Effector CD8-positive, alpha-beta T cell (primary cell): ENCODE measurements around the gene DNASE1L3.

Experiments used
- DNase-seq: peaks from one replicate; lab custom pipeline; 2025; lab: John Stamatoyannopoulos, UW

Gene DNASE1L3

DNA sequence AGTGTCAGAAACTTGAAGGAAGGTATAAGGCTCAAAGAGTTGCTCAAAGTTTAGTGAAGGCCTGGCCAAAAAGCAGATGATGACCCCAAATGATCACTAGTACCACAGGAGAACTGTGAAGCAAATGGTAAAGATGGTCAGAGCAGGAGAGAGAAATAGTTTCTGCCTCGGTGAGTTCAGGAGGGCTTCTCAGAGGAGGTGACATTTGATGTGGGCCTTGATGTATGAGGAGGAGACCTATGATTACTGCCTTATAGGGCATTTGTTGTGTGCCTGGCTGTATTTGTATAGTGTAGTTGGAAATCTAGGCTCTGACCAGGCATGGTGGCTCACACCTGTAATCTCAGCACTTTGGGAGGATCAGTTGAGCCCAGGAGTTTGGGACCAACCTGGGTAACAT is 50.4 kb downstream of the DNASE1L3 start:
- DNase-seq, result no peak

DNA sequence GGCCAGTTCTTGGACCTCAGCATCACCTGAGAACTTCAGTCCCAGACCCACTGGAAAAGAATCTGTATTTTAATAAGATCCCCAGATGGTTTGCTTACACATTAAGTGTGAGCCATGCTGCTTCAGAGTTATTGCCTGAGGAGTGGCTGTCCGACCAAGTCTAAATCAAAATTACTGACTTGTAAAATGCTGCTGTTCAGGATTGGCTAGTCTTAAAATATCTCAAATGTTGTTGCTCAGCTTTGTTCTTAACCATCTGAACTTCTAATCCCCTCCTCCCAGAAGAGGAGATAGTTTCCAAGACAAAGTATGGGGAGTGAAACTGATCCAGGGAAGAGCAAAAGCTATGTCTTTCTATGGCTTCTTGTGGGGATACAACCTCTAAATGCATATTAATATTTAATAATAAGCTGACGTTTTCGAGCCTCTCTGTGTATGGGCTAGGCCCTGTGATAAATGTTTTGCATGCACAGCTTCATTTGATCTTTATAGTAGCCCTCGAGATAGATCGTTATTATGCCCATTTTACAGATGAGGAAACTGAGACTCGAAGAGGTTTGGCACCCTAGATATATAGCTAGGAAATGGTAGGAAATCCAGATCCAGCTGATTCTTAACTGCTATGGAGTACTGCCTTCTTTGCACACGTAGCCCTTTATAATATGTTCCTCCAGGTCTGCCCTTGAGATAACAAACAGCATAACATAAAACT is 52.2 kb downstream of the DNASE1L3 start:
- DNase-seq, result no peak

DNA sequence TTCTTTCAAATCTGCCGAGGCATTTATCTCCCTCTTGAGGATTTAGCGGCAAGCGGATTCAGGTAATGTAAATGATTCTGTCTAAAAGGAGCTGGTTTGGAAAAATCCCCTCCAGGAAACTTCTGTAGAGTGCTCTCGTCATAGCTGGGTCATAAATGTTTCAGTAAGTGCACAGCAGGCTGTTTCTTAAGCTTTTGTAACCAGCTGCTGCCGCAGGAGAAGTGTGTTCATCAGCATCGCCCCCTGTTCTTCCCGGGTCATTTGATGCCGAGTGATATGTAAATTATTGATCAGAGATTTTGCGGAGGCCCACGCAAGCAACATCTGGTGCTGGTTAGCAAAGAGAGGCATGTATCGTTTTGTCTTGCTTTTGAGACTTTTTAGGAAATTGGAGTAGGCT is 53.1 kb downstream of the DNASE1L3 start:
- no peak for DNase-seq

DNA sequence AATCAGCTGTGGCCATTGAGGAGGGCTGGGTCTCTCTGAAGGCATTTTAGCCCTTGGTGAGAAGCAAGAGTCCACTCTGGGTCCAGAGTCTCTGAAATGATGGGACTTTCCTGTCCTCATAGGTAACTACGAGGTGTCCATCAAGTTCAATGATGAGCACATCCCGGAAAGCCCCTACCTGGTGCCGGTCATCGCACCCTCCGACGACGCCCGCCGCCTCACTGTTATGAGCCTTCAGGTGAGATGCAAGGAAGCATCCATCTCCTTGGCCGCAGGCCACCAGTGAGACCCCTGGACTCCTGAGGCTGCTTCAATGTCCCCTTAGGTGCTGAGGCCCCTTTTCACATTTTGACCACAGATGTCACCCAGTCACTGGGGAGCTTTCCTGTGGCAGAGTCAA is 54.9 kb downstream of the DNASE1L3 start:
- no peak for DNase-seq

DNA sequence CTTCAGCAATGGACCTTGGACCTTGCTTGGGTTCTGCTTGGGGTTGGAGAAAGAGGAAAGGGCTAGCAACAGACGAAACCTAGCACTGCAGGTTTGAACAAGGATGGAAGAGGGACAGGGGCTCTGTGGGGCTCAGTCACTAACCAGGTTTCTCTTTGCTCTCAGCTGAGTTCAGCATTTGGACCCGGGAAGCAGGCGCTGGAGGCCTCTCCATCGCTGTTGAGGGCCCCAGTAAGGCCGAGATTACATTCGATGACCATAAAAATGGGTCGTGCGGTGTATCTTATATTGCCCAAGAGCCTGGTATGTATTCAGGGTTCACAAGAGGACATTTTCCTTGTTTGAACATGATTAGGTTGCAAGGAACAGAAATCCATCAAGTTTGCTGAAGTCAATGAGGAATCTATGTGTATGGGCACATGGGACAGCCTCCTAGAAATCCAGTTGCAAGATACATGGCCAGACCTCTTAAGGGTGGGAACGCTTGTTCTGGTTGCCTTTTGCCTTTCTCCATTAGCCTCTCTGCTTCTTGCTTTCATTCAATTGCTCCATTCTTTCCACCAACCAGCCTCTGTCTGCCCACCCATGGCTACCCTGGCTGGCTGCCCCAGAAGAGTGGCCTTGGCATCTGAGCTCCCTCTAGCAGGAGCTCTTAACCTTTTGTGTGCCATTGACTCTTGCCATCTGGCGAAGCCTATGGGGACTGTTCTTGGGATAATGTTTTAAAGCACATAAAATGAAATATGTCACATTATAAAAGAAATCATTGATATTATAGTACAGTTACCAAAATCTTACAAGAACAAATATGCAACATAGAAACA is 55.9 kb downstream of the DNASE1L3 start:
- DNase-seq, result no peak

DNA sequence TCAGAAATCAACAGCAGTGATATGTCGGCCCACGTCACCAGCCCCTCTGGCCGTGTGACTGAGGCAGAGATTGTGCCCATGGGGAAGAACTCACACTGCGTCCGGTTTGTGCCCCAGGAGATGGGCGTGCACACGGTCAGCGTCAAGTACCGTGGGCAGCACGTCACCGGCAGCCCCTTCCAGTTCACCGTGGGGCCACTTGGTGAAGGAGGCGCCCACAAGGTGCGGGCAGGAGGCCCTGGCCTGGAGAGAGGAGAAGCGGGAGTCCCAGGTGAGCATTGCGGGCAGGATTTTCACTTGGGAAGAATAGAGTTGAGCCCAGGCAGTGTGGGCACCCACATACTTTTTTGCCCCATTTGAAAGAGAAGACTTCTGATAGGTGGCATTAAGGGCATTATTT is 57.4 kb downstream of the DNASE1L3 start:
- DNase-seq, result no peak

DNA sequence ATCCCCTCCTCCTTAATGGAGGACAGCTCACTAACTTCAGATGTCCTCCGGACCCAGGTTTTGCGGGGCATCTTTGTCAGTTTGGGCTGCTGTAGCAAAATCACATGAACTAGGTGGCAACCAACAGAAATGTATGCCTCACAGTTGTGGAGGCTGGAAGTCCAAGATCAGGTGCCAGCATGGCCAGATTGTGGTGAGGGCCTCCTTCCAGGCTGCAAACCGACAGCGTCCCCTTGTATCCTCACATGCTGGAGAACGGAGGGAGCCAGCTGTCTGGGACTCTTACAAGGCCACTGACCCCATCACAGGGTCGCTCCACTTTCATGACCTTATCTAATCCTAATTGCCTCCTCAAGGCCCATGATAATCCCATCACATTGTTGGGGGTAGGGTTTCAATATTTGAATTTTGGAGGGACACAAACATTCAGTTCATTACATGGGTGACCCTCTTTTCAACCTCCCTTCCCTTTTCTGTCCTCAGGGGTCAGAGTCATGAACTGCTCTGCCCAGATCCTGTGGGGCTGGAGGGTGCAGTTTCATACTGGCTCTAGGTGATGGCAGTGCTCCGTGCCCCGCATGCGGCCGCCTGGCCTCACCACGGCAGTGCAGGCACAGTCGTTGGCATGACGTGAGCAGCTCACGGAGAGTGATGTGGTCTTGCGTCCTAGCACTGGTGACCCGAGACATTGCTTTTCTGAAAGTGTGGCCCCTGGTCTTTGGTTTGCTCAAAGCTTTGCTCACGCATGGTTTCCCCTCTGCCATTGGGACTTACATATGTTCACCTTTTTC is 58.4 kb downstream of the DNASE1L3 start:
- DNase-seq, result no peak

DNA sequence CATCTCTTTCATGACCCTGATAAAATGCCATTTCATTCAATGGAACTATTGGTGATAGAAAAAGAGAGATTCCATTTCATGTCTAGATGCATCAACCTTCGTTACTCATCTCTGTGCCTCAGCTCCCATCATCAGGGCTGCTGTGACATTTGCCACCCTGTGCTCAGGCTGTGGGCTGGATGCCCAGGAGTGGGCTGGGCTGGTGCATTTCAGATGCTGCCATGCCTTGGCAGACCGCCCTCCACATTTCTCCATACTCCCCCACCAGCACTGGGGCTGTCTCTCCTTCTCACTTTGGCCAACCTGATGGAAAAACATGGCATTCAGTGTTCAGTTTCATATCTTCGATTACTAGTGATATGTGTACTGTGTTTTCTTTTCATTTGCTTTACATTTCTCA is 59.1 kb downstream of the DNASE1L3 start:
- DNase-seq, result no peak

DNA sequence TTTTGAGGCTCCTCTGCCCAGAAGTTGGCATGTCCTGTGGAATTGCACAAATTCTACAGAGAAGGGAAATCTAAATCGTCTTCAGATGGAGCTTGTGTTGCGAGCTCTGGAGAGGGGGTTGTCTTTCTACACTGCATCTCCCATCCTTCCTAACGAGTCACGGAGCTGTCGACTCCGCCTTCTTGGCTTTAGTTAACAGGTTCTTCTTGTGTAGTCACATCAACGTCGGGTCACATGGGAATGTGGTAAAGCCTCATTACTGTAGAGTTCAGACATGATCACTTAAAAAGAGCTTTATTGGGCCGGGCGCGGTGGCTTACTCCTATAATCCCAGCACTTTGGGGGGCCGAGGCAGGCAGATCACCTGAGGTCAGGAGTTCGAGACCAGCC is 60.0 kb downstream of the DNASE1L3 start:
- no peak for DNase-seq

DNA sequence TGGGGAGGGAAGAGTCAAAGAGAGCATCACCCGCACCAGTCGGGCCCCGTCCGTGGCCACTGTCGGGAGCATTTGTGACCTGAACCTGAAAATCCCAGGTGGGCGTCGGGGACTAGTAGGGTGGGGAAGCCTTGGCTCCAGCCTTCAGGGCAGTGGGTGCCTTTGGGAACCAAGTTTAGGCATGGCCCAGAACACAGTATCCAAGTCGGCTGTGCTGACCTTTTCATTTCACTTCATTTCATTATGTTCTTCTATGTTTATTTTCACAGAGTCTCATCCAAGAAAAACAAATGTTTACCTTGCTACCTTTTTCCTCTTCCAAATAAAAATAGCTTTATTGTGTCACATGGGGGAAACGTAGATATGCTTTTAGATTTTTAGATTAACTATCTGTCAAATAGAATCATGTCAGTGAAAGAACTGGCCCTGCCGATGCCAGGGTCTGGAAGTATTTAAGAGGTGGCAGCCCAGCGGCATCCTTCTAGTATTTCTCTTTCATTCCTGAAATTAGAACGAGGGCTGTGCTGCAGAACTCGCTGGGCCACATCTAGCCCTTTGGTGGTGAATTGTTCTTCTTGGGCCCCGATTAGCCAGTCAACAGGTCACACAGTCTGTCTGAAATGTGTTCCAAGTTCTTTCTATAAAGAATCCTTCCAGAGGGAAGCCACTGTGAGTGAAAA is 60.5 kb downstream of the DNASE1L3 start:
- DNase-seq, result no peak

DNA sequence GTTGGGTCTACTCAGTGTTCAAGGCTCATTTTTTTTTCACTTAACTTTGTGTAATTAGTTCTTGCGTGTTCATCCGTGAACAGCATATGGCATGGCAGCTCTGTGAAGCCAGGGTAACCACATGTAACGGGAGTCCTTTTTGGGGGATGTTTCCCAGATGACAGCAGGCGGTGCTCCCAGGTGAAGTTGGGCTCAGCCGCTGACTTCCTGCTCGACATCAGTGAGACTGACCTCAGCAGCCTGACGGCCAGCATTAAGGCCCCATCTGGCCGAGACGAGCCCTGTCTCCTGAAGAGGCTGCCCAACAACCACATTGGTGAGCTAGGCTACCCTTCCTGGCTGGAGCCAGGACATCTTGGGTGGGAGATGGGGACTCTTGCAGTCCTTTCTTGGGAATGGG is 62.7 kb downstream of the DNASE1L3 start:
- DNase-seq, result no peak

DNA sequence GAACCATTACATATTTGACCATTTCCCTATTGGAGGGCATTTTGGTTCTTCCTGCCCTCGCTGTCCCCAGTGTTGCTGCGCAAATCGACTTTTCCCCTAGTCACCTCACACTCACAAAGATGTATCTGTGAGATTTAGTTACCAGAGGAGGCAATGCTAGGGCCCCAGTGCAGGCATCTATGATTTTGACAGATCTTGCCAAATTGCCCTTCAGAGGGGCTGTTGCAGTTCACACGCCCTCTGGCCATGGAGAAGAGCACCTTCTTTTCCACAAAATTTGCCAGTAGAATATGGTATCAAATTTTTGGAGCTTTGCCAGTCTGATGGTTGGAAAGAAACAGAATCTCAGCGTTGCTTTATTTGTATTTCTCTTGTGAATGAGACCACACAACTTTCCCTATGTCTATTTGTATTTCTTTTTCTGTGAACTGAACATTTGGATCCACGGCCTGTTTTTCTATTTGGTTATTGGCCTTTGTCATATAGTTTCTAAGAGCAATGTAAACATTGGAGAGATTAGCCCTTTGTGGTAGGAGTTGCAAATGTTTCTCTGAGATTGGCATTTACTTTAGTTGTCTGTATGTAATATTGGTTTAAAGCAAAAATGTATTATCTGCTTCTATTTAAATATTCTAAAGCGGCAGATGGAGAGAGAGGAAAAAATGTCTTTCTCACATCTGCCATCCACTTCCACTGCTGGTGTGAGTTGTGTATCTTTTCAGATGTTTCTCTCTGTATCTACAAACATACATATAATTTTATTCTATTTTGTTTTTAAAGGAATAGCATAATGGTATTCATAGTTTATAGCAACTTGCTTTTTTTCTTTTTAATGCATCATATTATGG is 66.1 kb downstream of the DNASE1L3 start:
- no peak for DNase-seq

DNA sequence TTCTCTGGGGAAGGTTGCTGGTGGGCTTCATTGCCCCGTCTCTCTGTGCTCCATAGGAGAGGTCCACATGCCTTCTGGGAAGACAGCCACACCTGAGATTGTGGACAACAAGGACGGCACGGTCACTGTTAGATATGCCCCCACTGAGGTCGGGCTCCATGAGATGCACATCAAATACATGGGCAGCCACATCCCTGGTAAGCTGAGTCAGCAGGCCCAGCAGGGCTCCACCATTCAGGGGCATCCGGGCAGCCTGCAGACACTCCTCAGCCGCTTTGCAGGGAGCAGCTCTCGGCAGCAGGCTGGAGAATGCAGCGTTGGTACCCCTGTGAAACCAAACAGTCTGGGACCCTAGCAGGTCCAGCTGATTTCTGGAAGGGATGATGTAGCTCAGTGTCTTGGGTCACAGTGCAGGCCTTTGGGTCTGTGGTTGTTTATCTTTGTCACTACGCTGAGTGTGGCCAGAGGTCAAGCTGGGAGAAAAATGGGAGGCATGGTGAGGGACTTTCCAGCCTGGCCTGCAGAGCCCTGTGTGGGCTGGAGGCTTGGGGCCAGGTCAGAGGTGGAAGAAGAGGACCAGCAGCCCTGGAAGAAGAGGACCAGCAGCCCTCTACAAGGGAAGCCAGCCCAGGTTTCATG is 67.2 kb downstream of the DNASE1L3 start:
- no peak for DNase-seq
